Kidney (tissue), 14 donors: ENCODE measurements around the gene GCSH. TPM values are rescaled to one million over a fixed set of nuclear protein-coding genes. Genes with fewer than 3 reads are reported as not detected.

Experiments
- DNase-seq, 5 donors: peaks; one replicate each; pipeline ENCODE4 v3.0.0-alpha.2; 2013 to 2020
- FAIRE-seq: peaks from 2 replicates; lab custom pipeline; 2012; peaks lifted over from hg19 to GRCh38; lab: Jason Lieb, UNC
- H3K27ac ChIP-seq, 2 donors: one replicate each; pipeline ENCODE4 v1.7.0; 2013; ENCODE audit warnings: low read depth in 2 of 2, low read length in 2 of 2, inconsistent platforms in 1 of 2
- H3K27me3 ChIP-seq: one replicate; pipeline ENCODE4 v1.7.1; 2013; ENCODE audit warnings: low read length, inconsistent platforms; ENCODE audit not compliant: control insufficient read depth, insufficient read depth
- H3K36me3 ChIP-seq, 3 donors: one replicate each; pipeline versions ENCODE4 v1.7.0 to v1.7.1; 2013; ENCODE audit warnings: low read length in 3 of 3, control low read depth in 1 of 3, inconsistent platforms in 1 of 3; ENCODE audit not compliant: insufficient read depth in 3 of 3, control insufficient read depth in 2 of 3
- H3K4me1 ChIP-seq, 3 donors: one replicate each; pipeline versions ENCODE4 v1.7.0 to v1.7.1; 2013; ENCODE audit warnings: low read length in 3 of 3, inconsistent platforms in 1 of 3, low read depth in 1 of 3; ENCODE audit not compliant: control insufficient read depth in 2 of 3, insufficient read depth in 2 of 3
- H3K4me3 ChIP-seq, 3 donors: one replicate each; pipeline versions ENCODE4 v1.7.0 to v1.8.1; 2013; ENCODE audit warnings: low read length in 3 of 3, control low read depth in 1 of 3, inconsistent platforms in 1 of 3
- H3K9ac ChIP-seq, 3 donors: one replicate each; pipeline versions ENCODE4 v1.7.0 to v1.7.1; 2013; ENCODE audit warnings: low read length in 3 of 3, control low read depth in 1 of 3, inconsistent platforms in 1 of 3
- H3K9me3 ChIP-seq, 3 donors: one replicate each; pipeline versions ENCODE4 v1.7.0 to v1.7.1; 2013; ENCODE audit warnings: low read length in 3 of 3, control low read depth in 1 of 3, inconsistent platforms in 1 of 3; ENCODE audit not compliant: control insufficient read depth in 2 of 3, insufficient read depth in 1 of 3
- CTCF ChIP-seq: IDR thresholded peaks from 3 replicates; pipeline ENCODE4 v1.5.1; 2012; ENCODE audit warnings: mild to moderate bottlenecking, moderate library complexity, borderline replicate concordance; ENCODE audit not compliant: insufficient read depth; ENCODE audit errors: extremely low read depth
- intact Hi-C: fragments of 100-400 bp; cut with DNase I; formaldehyde crosslinking; loops from one replicate; pipeline ENCODE4 v1.11.1; 2022
- polyA plus RNA-seq: library from polyadenylated mRNA; stranded (reverse); fragments of 350-450 nt; fragmentation: Illumina TruSeq; extraction: RNeasy Lipid Tissue Mini Kit (QIAGEN cat#74804); gene quantifications from one replicate; pipeline ENCODE4 v1.2.3, GENCODE V29; 2014; ENCODE audit warnings: low read depth, low replicate concordance; ENCODE audit not compliant: insufficient read depth
- total RNA-seq: library from RNA; stranded (reverse); fragmentation: NEBNext Ultra II Directional; extraction: Animal tissue kit (Norgen Biotek cat#: 25700); gene quantifications from one replicate; pipeline ENCODE4 v1.2.1, GENCODE V29; 2021
- donor health status: control.
- donor health status: control.
- donor health status: control.
- donor health status: control.
- donor health status: control.
- donor health status: DM: yes; HTN: yes; CAD: no.
- donor health status: Normal renal cell carcinoma (clear cell type).

Gene GCSH
- total and polyA plus RNA-seq, 2 donors from 2014 or later = 37.9 to 129 TPM

- H3K4me3 ChIP-seq = no peak overlapping the region
- no peaks in the 10 kb centered on the region for H3K27me3 ChIP-seq
- no peaks in the 10 kb centered on the region for H3K9me3 ChIP-seq
- intact Hi-C loops = no loop called here
- H3K36me3 ChIP-seq = no peaks in the 10 kb centered on the region
- FAIRE-seq (no peak), DNase-seq (peak in 2 of 5 donors; percentile 4 to 39)
- no peak for TF ChIP-seq CTCF
- H3K4me1 ChIP-seq = no peaks in the 10 kb centered on the region
- H3K9ac ChIP-seq = no peak overlapping the region
- H3K27ac ChIP-seq = no peak overlapping the region
Observed at GRCh38 chr16:81061871-81062608, 34.2 kb downstream of the GCSH start.

- no peaks in the 10 kb centered on the region for H3K4me1 ChIP-seq
- H3K36me3 ChIP-seq = no peaks in the 10 kb centered on the region
- no peaks in the 10 kb centered on the region for H3K27me3 ChIP-seq
- no peak for DNase-seq
- H3K9ac ChIP-seq = no peak overlapping the region
- H3K9me3 ChIP-seq = no peaks in the 10 kb centered on the region
- no peak for FAIRE-seq
- intact Hi-C loops = no loop called here
- H3K4me3 ChIP-seq = no peak overlapping the region
- no peak for TF ChIP-seq CTCF
- H3K27ac ChIP-seq = no peak overlapping the region
Observed at GRCh38 chr16:81061307-81061640, 34.9 kb downstream of the GCSH start.

- Histone ChIP-seq H3K9ac (no peak overlapping the region), H3K9me3 (no peaks in the 10 kb centered on the region), H3K4me1 (no peaks in the 10 kb centered on the region), H3K27me3 (no peaks in the 10 kb centered on the region), H3K27ac (no peak overlapping the region), H3K4me3 (no peak overlapping the region), H3K36me3 (no peaks in the 10 kb centered on the region)
- DNase-seq = no peak
- no peak for FAIRE-seq
- intact Hi-C loops = no loop called here
- no peak for TF ChIP-seq CTCF
Observed at GRCh38 chr16:81060576-81061306, 35.5 kb downstream of the GCSH start.
